PC-9 (cell line): ENCODE data around the gene GRID2.

ENCODE experiments used
- CTCF ChIP-seq: fragments of 200-600 bp; sonication (generic); conservative IDR thresholded peaks from 2 replicates; pipeline ENCODE4 v1.6.1; 2017; ENCODE audit warnings: mixed run types, antibody characterized with exemption, mild to moderate bottlenecking, moderate library complexity
- EZH2 ChIP-seq: fragments of 200-600 bp; sonication (generic); IDR thresholded peaks from 2 replicates; pipeline ENCODE4 v1.8.0; 2017; ENCODE audit warnings: antibody characterized with exemption, low read depth

DNA sequence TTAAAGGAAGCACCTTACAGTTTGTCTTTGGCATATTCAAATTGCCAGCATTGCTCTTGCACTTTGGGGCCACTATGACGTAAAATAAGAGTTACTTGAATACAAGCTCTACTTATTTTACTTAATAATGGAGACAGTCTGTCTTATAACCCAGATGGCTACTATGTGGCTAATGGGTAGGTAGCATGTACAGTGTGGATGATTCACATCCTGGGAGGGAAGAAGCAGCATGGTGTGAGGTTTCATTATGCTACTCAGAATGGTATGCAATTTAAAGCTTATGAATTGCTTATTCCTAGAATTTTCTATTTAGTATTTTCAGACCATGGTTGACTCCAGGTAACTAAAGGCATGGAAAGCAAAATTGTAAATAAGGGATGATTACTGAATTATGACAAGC is 763.0 kb downstream of the GRID2 start:
- TF ChIP-seq CTCF (no peak), EZH2 (no peak)
